ENCODE data around the gene GLI2. TPM values are rescaled to one million over a fixed set of nuclear protein-coding genes. Genes with fewer than 3 reads are reported as not detected.

GLI2 gene
- total and polyA plus RNA-seq, 2 of the 8 experiments (the other 6 are each of a cell fraction or from before 2014, with no cell fraction given): 18.4 to 46.9 TPM

DNA sequence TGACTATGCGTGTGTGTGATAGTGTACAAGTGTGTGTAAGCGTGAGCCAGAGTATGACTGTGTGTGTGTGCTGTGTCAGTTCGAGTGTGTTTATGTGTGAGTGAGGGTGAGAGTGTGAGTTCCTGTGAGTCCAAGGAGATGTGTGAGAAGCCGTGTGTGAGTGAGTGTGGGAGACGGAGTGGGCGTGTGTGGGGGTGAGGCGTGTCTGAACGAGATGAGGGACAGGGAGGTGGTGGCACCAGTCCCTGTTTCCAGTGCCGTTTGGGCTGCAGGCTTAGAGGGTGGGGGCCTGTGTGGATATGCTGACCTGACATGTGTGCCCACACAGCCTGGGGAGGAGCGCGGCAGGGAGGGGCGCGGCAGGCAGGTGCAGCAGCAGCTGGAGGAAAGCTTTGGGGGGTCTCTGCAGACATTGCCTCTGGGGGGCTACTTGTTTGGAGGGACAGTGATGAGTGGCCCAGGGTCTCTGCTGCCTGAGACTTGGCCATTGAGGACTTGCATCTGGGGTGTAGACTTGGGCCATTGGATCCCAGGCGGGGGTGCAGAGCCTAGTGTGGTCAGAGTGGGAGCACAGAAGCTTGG, 41.6 kb downstream of the GLI2 start (continued):
- TF ChIP-seq FOSL1 (IDR thresholded peaks at IDR 0.05; ENCODE audit: insufficient read depth, low read depth, low read length) (no peak), SAP30 (IDR thresholded peaks at IDR 0.05; ENCODE audit: insufficient read depth, insufficient replicate concordance, low read length) (no peak)

Measured in H1 (cell line).